Left ventricle myocardium superior (tissue), 1 donor: ENCODE data around the gene XPO4. TPM values are rescaled to one million over a fixed set of nuclear protein-coding genes. Genes with fewer than 3 reads are reported as not detected.
A peak's percentile ranks its signal among the peaks of the same experiment; 100 is the strongest.
"Not testable (repeated sequence)": the region's sequence is repeated elsewhere in the genome, so short reads cannot be mapped to it uniquely, and the experiment has no call there.

Source experiments
- ATAC-seq: fragments of 200-7000 bp; cut with Tn5 transposase; one replicate; pipeline ENCODE4 v1.9.1; 2020; ENCODE audit warnings: mild to moderate bottlenecking, moderate library complexity
- DNase-seq: peaks from one replicate; pipeline ENCODE4 v3.0.0-alpha.2; 2020
- intact Hi-C: fragments of 100-400 bp; cut with micrococcal nuclease; formaldehyde crosslinking; loops from one replicate; pipeline ENCODE4 v1.11.0; 2022
- long read RNA-seq: library from polyadenylated mRNA; unstranded; transcript quantifications from one replicate; pipeline ENCODE4 v2.0.0, GENCODE V29; 2021
- total RNA-seq: library from RNA; stranded (reverse); fragmentation: NEBNext Ultra II Directional; extraction: Animal tissue kit (Norgen Biotek cat#: 25700); gene quantifications from one replicate; pipeline ENCODE4 v1.2.1, GENCODE V29; 2021
- donor health status: DM: no; HTN: yes; CAD: no; lungs with severe emphysema.

The XPO4 gene
- 32.9 TPM for total RNA-seq
- long read RNA-seq, full-length matches to known transcripts: 3 of 13 reads
- long read RNA-seq, partial matches to known transcripts: 5 of 13 reads
- long read RNA-seq, other reads (novel, unspliced or antisense): 5 of 13 reads

- peak; percentile 89 for DNase-seq
- ATAC-seq: peak; percentile 98
- intact Hi-C loops: no loop called here
These were observed at the start of gene XPO4 for GRCh38 chr13:20902438-20903163. XPO4 (minus strand) TSS chr13:20902746; CDS start chr13:20902738, 8 bp downstream.

GRCh38 chr13:20948001-20948400, 45.5 kb upstream of the XPO4 start:
- ATAC-seq, DNase-seq: not testable (repeated sequence)
- intact Hi-C loops: loop anchor here (10.0 kb wide), 2 partner anchors 227 to 527 kb away; partner anchors contain the start of genes MRPL57 and SKA3

- ATAC-seq: peak; percentile 31
- DNase-seq: no peak
- intact Hi-C loops: loop anchor here (10.0 kb wide), 2 partner anchors 229 to 529 kb away; partner anchors contain the start of genes MRPL57 and SKA3
These were observed 43.4 kb upstream of the XPO4 start for GRCh38 chr13:20945952-20946383.

GRCh38 chr13:20942938-20943559, 40.5 kb upstream of the XPO4 start:
- intact Hi-C loops: loop anchor here (10.0 kb wide), 2 partner anchors 232 to 532 kb away; partner anchors contain the start of genes MRPL57 and SKA3
- no peak for DNase-seq
- ATAC-seq: no peak

GRCh38 chr13:20940511-20940910, 38.0 kb upstream of the XPO4 start:
- intact Hi-C loops: loop anchor here (10.0 kb wide), 2 partner anchors 234 to 534 kb away; partner anchors contain the start of genes MRPL57 and SKA3
- DNase-seq, ATAC-seq: not testable (repeated sequence)

- ATAC-seq (no peak), DNase-seq (no peak)
- intact Hi-C loops: loop anchor here (10.0 kb wide), 2 partner anchors 235 to 535 kb away; partner anchors contain the start of genes MRPL57 and SKA3
These were observed 37.5 kb upstream of the XPO4 start for GRCh38 chr13:20940083-20940482.

- intact Hi-C loops: loop anchor here (10.0 kb wide), 2 partner anchors 235 to 535 kb away; partner anchors contain the start of genes MRPL57 and SKA3
- peak; percentile 90 for ATAC-seq
- DNase-seq: peak; percentile 61
These were observed 37.1 kb upstream of the XPO4 start for GRCh38 chr13:20939662-20940061.

GRCh38 chr13:20938302-20938701, 35.8 kb upstream of the XPO4 start:
- ATAC-seq: peak; percentile 55
- intact Hi-C loops: no loop called here

GRCh38 chr13:20927596-20928257, 25.2 kb upstream of the XPO4 start:
- DNase-seq (no peak), ATAC-seq (no peak)
- intact Hi-C loops: loop anchor here (10.0 kb wide), 2 partner anchors 433 to 743 kb away; no protein-coding TSS in a partner anchor

More at GRCh38 chr13:20938302-20938701, 35.8 kb upstream of the XPO4 start:
- DNase-seq: no peak

- intact Hi-C loops: loop anchor here (10.0 kb wide), 2 partner anchors 431 to 741 kb away; no protein-coding TSS in a partner anchor
- not testable (repeated sequence) for DNase-seq, ATAC-seq
These were observed 22.8 kb upstream of the XPO4 start for GRCh38 chr13:20925395-20925790.

GRCh38 chr13:20924758-20925394, 22.3 kb upstream of the XPO4 start:
- peak; percentile 62 for ATAC-seq
- peak; percentile 73 for DNase-seq
- intact Hi-C loops: loop anchor here (5.0 to 10.0 kb wide), 3 partner anchors 213 to 740 kb away; no protein-coding TSS in a partner anchor

GRCh38 chr13:20923272-20923671, 20.7 kb upstream of the XPO4 start:
- intact Hi-C loops: loop anchor here (5.0 to 10.0 kb wide), 3 partner anchors 211 to 738 kb away; no protein-coding TSS in a partner anchor
- DNase-seq (no peak), ATAC-seq (peak; percentile 76)

GRCh38 chr13:20921572-20921971, 19.0 kb upstream of the XPO4 start:
- no peak for DNase-seq
- no peak for ATAC-seq
- intact Hi-C loops: loop anchor here (5.0 to 10.0 kb wide), 3 partner anchors 209 to 737 kb away; no protein-coding TSS in a partner anchor

- ATAC-seq, intact Hi-C loops, DNase-seq: not testable (repeated sequence)
These were observed 13.1 kb upstream of the XPO4 start for GRCh38 chr13:20915676-20916075.

GRCh38 chr13:20911037-20911436, 8.5 kb upstream of the XPO4 start:
- ATAC-seq (no peak), DNase-seq (no peak)
- intact Hi-C loops: no loop called here

- DNase-seq: no peak
- intact Hi-C loops: no loop called here
- no peak for ATAC-seq
These were observed 6.4 kb upstream of the XPO4 start for GRCh38 chr13:20908714-20909497.

- intact Hi-C loops: no loop called here
- no peak for DNase-seq
- no peak for ATAC-seq
These were observed 2.4 kb upstream of the XPO4 start for GRCh38 chr13:20904908-20905307.

GRCh38 chr13:20903164-20903475, 574 bp upstream of the XPO4 start:
- intact Hi-C loops: no loop called here
- ATAC-seq (no peak), DNase-seq (no peak)
